NCI-H1092 treated with DMSO at 0.1 percent for 48 hours (cell line): Measurements from ENCODE around the gene ADCY2.

Experiments used
- DNase-seq: peaks from one replicate; lab custom pipeline; 2025; lab: John Stamatoyannopoulos, UW

Gene ADCY2

GRCh38 chr5:7834982-7835381 lies 439.0 kb downstream of the ADCY2 start:
- no peak for DNase-seq

- no peak for DNase-seq
These were observed 441.5 kb downstream of the ADCY2 start for GRCh38 chr5:7837403-7837802.

- no peak for DNase-seq
These were observed 446.6 kb downstream of the ADCY2 start for GRCh38 chr5:7842531-7842930.

- no peak for DNase-seq
These were observed 449.0 kb downstream of the ADCY2 start for GRCh38 chr5:7844901-7845300.

GRCh38 chr5:7845557-7845956 lies 449.6 kb downstream of the ADCY2 start:
- DNase-seq: no peak

GRCh38 chr5:7846327-7846726 lies 450.4 kb downstream of the ADCY2 start:
- DNase-seq: no peak

- no peak for DNase-seq
These were observed 452.4 kb downstream of the ADCY2 start for GRCh38 chr5:7848296-7848695.

GRCh38 chr5:7849681-7850394 lies 453.9 kb downstream of the ADCY2 start:
- peak; percentile 32 for DNase-seq

- peak; percentile 65 for DNase-seq
These were observed 454.7 kb downstream of the ADCY2 start, which contains the start of gene CFAP90 for GRCh38 chr5:7850395-7851239. Gene CFAP90 (minus strand): TSS chr5:7851133. CDS start chr5:7851021, 112 bp downstream.

- DNase-seq: no peak
These were observed 455.3 kb downstream of the ADCY2 start for GRCh38 chr5:7851240-7851592.

- no peak for DNase-seq
These were observed 455.8 kb downstream of the ADCY2 start for GRCh38 chr5:7851617-7852289.

- no peak for DNase-seq
These were observed 456.6 kb downstream of the ADCY2 start for GRCh38 chr5:7852542-7852941.

GRCh38 chr5:7852988-7853387 lies 457.1 kb downstream of the ADCY2 start:
- DNase-seq: no peak

GRCh38 chr5:7855611-7856010 lies 459.7 kb downstream of the ADCY2 start:
- no peak for DNase-seq

- peak; percentile 69 for DNase-seq
These were observed 460.9 kb downstream of the ADCY2 start for GRCh38 chr5:7856855-7857254.

- no peak for DNase-seq
These were observed 461.4 kb downstream of the ADCY2 start for GRCh38 chr5:7857361-7857760.

GRCh38 chr5:7857926-7858632 lies 462.1 kb downstream of the ADCY2 start:
- no peak for DNase-seq

GRCh38 chr5:7866196-7866595 lies 470.3 kb downstream of the ADCY2 start:
- no peak for DNase-seq

GRCh38 chr5:7867260-7867659 lies 471.3 kb downstream of the ADCY2 start:
- DNase-seq: no peak

- DNase-seq: no peak
These were observed 472.5 kb downstream of the ADCY2 start for GRCh38 chr5:7868427-7868772.

- peak; percentile 94 for DNase-seq
These were observed 473.0 kb downstream of the ADCY2 start, which contains the start of the genes FASTKD3 and MTRR for GRCh38 chr5:7868773-7869473. Gene FASTKD3 (minus strand): TSS chr5:7869031. CDS start chr5:7868083, 948 bp downstream. Gene MTRR (plus strand): TSS chr5:7869148. CDS start chr5:7870795, 1,647 bp downstream.
